Measurements from ENCODE around the gene LRRC23. TPM values are rescaled to one million over a fixed set of nuclear protein-coding genes. Genes with fewer than 3 reads are reported as not detected.

The LRRC23 gene
- total and polyA plus RNA-seq, 2 of the 13 experiments (the other 11 are each of a cell fraction or from before 2014, with no cell fraction given): 6.0 to 7.8 TPM

DNA sequence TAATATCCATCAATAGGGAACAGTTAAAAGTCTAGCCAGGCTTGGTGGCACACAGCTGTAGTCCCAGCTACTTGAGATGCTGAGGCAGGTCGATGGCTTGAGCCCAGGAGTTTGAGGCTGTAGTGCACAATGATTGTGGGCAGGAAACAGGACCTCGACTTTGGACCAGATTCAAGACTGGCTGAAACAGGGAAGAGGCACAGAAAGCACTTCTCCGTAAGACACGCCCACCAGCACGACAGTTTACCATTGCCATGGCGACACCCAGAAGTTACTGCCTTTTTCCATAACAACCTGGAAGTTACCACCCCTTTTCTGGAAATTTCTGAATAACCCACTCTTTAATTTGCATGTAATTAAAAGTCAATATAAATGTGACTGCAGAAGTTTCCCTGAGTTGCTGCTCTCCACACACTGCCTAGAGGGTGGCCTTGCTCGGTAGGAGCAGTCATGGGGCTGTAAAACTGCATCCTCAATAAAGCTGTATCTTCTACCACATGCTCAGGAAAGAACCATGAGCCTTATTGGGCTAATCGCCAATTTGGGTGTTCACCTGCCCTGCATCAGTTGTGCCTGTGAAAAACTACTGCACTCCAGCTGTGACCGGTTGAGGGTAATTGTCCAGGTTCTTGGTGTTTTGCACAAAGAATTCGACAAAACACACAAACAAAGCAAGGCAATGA is 4.6 kb upstream of the LRRC23 start (continued):
- TF ChIP-seq, protein P1, sequence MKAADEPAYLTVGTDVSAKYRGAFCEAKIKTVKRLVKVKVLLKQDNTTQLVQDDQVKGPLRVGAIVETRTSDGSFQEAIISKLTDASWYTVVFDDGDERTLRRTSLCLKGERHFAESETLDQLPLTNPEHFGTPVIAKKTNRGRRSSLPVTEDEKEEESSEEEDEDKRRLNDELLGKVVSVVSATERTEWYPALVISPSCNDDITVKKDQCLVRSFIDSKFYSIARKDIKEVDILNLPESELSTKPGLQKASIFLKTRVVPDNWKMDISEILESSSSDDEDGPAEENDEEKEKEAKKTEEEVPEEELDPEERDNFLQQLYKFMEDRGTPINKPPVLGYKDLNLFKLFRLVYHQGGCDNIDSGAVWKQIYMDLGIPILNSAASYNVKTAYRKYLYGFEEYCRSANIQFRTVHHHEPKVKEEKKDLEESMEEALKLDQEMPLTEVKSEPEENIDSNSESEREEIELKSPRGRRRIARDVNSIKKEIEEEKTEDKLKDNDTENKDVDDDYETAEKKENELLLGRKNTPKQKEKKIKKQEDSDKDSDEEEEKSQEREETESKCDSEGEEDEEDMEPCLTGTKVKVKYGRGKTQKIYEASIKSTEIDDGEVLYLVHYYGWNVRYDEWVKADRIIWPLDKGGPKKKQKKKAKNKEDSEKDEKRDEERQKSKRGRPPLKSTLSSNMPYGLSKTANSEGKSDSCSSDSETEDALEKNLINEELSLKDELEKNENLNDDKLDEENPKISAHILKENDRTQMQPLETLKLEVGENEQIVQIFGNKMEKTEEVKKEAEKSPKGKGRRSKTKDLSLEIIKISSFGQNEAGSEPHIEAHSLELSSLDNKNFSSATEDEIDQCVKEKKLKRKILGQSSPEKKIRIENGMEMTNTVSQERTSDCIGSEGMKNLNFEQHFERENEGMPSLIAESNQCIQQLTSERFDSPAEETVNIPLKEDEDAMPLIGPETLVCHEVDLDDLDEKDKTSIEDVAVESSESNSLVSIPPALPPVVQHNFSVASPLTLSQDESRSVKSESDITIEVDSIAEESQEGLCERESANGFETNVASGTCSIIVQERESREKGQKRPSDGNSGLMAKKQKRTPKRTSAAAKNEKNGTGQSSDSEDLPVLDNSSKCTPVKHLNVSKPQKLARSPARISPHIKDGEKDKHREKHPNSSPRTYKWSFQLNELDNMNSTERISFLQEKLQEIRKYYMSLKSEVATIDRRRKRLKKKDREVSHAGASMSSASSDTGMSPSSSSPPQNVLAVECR (CRISPR knock-in tag; IDR thresholded peaks at IDR 0.05; ENCODE audit: borderline replicate concordance): peak; percentile 51; the same call in 1 of the 2 replicates
- TF ChIP-seq SAP130 (CRISPR knock-in tag; IDR thresholded peaks at IDR 0.05; ENCODE audit: low read depth) (peak; percentile 82), U2AF2 (IDR thresholded peaks at IDR 0.05; ENCODE audit: low read depth, low read length) (peak; percentile 91; the same call in 1 of the 2 replicates), FOXJ3 (CRISPR knock-in tag; IDR thresholded peaks at IDR 0.05; ENCODE audit: borderline replicate concordance) (0 out of 2 replicates have a peak, but pooled peaks have one; percentile 26), PHF20 (CRISPR knock-in tag; IDR thresholded peaks at IDR 0.05) (peak; percentile 38; the same call in 1 of the 2 replicates), RFX1 (IDR thresholded peaks at IDR 0.05) (peak; percentile 90), ERF (CRISPR knock-in tag; IDR thresholded peaks at IDR 0.05) (peak; percentile 34; the same call in 1 of the 2 replicates), RBFOX2 (IDR thresholded peaks at IDR 0.05; ENCODE audit: low read depth, low read length) (no peak), SSRP1 (CRISPR knock-in tag; IDR thresholded peaks at IDR 0.05) (no peak), HNF4A (CRISPR knock-in tag; IDR thresholded peaks at IDR 0.05) (peak; percentile 63), PHF21A (CRISPR knock-in tag; IDR thresholded peaks at IDR 0.05) (0 out of 2 replicates have a peak, but pooled peaks have one; percentile 11), ZSCAN30 (CRISPR knock-in tag; IDR thresholded peaks at IDR 0.05) (no peak), SP1 (IDR thresholded peaks at IDR 0.05) (no peak), SP1 (CRISPR knock-in tag; IDR thresholded peaks at IDR 0.05) (peak; percentile 60; the same call in 1 of the 2 replicates), ZNF879 (CRISPR knock-in tag; IDR thresholded peaks at IDR 0.05) (no peak), ASH2L (IDR thresholded peaks at IDR 0.05; ENCODE audit: insufficient read length, low read depth, low read length) (peak; percentile 48)
- TF ChIP-seq, protein P2, sequence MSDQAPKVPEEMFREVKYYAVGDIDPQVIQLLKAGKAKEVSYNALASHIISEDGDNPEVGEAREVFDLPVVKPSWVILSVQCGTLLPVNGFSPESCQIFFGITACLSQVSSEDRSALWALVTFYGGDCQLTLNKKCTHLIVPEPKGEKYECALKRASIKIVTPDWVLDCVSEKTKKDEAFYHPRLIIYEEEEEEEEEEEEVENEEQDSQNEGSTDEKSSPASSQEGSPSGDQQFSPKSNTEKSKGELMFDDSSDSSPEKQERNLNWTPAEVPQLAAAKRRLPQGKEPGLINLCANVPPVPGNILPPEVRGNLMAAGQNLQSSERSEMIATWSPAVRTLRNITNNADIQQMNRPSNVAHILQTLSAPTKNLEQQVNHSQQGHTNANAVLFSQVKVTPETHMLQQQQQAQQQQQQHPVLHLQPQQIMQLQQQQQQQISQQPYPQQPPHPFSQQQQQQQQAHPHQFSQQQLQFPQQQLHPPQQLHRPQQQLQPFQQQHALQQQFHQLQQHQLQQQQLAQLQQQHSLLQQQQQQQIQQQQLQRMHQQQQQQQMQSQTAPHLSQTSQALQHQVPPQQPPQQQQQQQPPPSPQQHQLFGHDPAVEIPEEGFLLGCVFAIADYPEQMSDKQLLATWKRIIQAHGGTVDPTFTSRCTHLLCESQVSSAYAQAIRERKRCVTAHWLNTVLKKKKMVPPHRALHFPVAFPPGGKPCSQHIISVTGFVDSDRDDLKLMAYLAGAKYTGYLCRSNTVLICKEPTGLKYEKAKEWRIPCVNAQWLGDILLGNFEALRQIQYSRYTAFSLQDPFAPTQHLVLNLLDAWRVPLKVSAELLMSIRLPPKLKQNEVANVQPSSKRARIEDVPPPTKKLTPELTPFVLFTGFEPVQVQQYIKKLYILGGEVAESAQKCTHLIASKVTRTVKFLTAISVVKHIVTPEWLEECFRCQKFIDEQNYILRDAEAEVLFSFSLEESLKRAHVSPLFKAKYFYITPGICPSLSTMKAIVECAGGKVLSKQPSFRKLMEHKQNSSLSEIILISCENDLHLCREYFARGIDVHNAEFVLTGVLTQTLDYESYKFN (CRISPR knock-in tag; conservative IDR thresholded peaks at IDR 0.05): peak; percentile 29; the same call in 1 of the 2 replicates
